ENCODE measurements around the gene LYRM4.

GRCh38 chr6:5172041-5172653 lies 88.6 kb downstream of the LYRM4 start:
- TF ChIP-seq CTCF (IDR thresholded peaks at IDR 0.05; ENCODE audit: low read length), result no peak
- no peak for TF ChIP-seq EZH2 (IDR thresholded peaks at IDR 0.05; ENCODE audit: borderline replicate concordance, low read length)

Measured in OCI-LY1 (cell line).